IMR-90 (cell line): ENCODE results near the gene PTPN4. TPM values are rescaled to one million over a fixed set of nuclear protein-coding genes. Genes with fewer than 3 reads are reported as not detected.

ENCODE experiments used
- ATAC-seq: fragments of 200-7000 bp; cut with Tn5 transposase; 2 replicates; pipeline ENCODE4 v1.9.1; 2020; ENCODE audit warnings: low read depth, mild to moderate bottlenecking, moderate library complexity
- BruUV-seq: library from RNA; stranded (reverse); fragments of 400-500 nt; replicated peaks from 2 replicates; lab custom pipeline; 2021; lab: Mats Ljungman, UMichigan
- CTCF ChIA-PET: fragments of 300-600 bp; formaldehyde crosslinking; extraction: SDS; loops from one replicate; lab custom pipeline; 2021; ENCODE audit warnings: antibody characterized with exemption; lab: Yijun Ruan, JAX
- POLR2A ChIA-PET: fragments of 300-600 bp; sonication (Branson Sonifier 250); formaldehyde crosslinking; loops from one replicate; lab custom pipeline; 2022; ENCODE audit warnings: antibody characterized with exemption; ENCODE audit not compliant: unreplicated experiment; lab: Charles Lee
- DNase-seq: peaks from one replicate; pipeline ENCODE4 v3.0.0; 2013
- H2AFZ ChIP-seq: replicated peaks from 2 replicates; pipeline ENCODE3; 2013; ENCODE audit warnings: low read length, mild to moderate bottlenecking; ENCODE audit not compliant: poor library complexity
- H2AK5ac ChIP-seq: 2 replicates; pipeline ENCODE4 v1.6.1; 2013; ENCODE audit warnings: low read depth, low read length, inconsistent platforms
- H2AK9ac ChIP-seq: replicated peaks from 2 replicates; pipeline ENCODE3; 2013; ENCODE audit warnings: mild to moderate bottlenecking, low read depth, low read length, moderate library complexity; ENCODE audit not compliant: poor library complexity
- H2BK120ac ChIP-seq: 2 replicates; pipeline ENCODE4 v1.6.1; 2013; ENCODE audit warnings: low read depth, low read length, inconsistent platforms
- H2BK15ac ChIP-seq: 3 replicates; pipeline ENCODE4 v1.6.1; 2013; ENCODE audit warnings: low read depth, low read length, inconsistent platforms
- H2BK20ac ChIP-seq: 2 replicates; pipeline ENCODE4 v1.6.1; 2013; ENCODE audit warnings: low read depth, mild to moderate bottlenecking, inconsistent platforms, low read length, moderate library complexity
- H2BK5ac ChIP-seq: 2 replicates; pipeline ENCODE4 v1.6.1; 2013; ENCODE audit warnings: mild to moderate bottlenecking, low read depth, low read length, inconsistent platforms; ENCODE audit not compliant: poor library complexity, severe bottlenecking
- H3K14ac ChIP-seq: replicated peaks from 2 replicates; pipeline ENCODE4 v1.6.1; 2013; ENCODE audit warnings: low read depth, low read length, inconsistent platforms
- H3K18ac ChIP-seq: 2 replicates; pipeline ENCODE4 v1.6.1; 2013; ENCODE audit warnings: low read depth, low read length, control low read depth
- H3K23ac ChIP-seq: 2 replicates; pipeline ENCODE4 v1.6.1; 2013; ENCODE audit warnings: low read depth, low read length, inconsistent platforms
- H3K27ac ChIP-seq: 2 replicates; pipeline ENCODE4 v1.5.1; 2013; ENCODE audit warnings: mild to moderate bottlenecking, control low read depth, low read length; ENCODE audit not compliant: insufficient read depth
- H3K27me3 ChIP-seq: 2 replicates; pipeline ENCODE4 v1.6.1; 2013; ENCODE audit warnings: low read length; ENCODE audit not compliant: control insufficient read depth, insufficient read depth
- H3K36me3 ChIP-seq: 2 replicates; pipeline ENCODE4 v1.6.1; 2013; ENCODE audit warnings: low read length, mixed read lengths; ENCODE audit not compliant: control insufficient read depth, insufficient read depth
- H3K4ac ChIP-seq: 2 replicates; pipeline ENCODE4 v1.6.1; 2013; ENCODE audit warnings: low read depth, low read length, inconsistent platforms
- H3K4me1 ChIP-seq: 2 replicates; pipeline ENCODE4 v1.6.1; 2013; ENCODE audit warnings: low read length, mixed read lengths; ENCODE audit not compliant: control insufficient read depth, insufficient read depth
- H3K4me2 ChIP-seq: 2 replicates; pipeline ENCODE4 v1.6.1; 2013; ENCODE audit warnings: low read depth, mild to moderate bottlenecking, control low read depth, low read length, moderate library complexity
- H3K4me3 ChIP-seq: 2 replicates; pipeline ENCODE4 v1.5.1; 2013; ENCODE audit warnings: low read depth, mild to moderate bottlenecking, control low read depth, low read length, moderate library complexity; ENCODE audit not compliant: insufficient read depth
- H3K56ac ChIP-seq: 2 replicates; pipeline ENCODE4 v1.6.1; 2013; ENCODE audit warnings: low read length, inconsistent platforms; ENCODE audit not compliant: insufficient read depth; ENCODE audit errors: extremely low read depth
- H3K79me1 ChIP-seq, 2 experiments: 2 replicates each; pipeline ENCODE4 v1.6.1; 2013; ENCODE audit warnings: low read length in 2 of 2, inconsistent platforms in 1 of 2, low read depth in 1 of 2
- H3K9ac ChIP-seq: 2 replicates; pipeline ENCODE4 v1.6.1; 2013; ENCODE audit warnings: low read depth, low read length, control low read depth
- H3K9me1 ChIP-seq: 2 replicates; pipeline ENCODE4 v1.6.1; 2013; ENCODE audit warnings: low read length, inconsistent platforms; ENCODE audit not compliant: insufficient read depth
- H3K9me3 ChIP-seq: 2 replicates; pipeline ENCODE4 v1.6.1; 2013; ENCODE audit warnings: low read length; ENCODE audit not compliant: control insufficient read depth, insufficient read depth
- H4K20me1 ChIP-seq: 2 replicates; pipeline ENCODE4 v1.6.1; 2013; ENCODE audit warnings: low read length, inconsistent platforms; ENCODE audit not compliant: insufficient read depth
- H4K5ac ChIP-seq: 2 replicates; pipeline ENCODE4 v1.6.1; 2013; ENCODE audit warnings: mild to moderate bottlenecking, low read depth, low read length, control low read depth
- H4K8ac ChIP-seq, 2 experiments: 2 replicates each; pipeline ENCODE4 v1.6.1; 2013; ENCODE audit warnings: low read depth in 2 of 2, low read length in 2 of 2, control low read depth in 1 of 2, inconsistent platforms in 1 of 2
- H4K91ac ChIP-seq: 2 replicates; pipeline ENCODE4 v1.6.1; 2013; ENCODE audit warnings: low read depth, low read length, inconsistent platforms; ENCODE audit not compliant: insufficient read depth
- BHLHE40 ChIP-seq: fragments of 150-350 bp; IDR thresholded peaks from 2 replicates; pipeline ENCODE4 v1.6.1; 2016; ENCODE audit warnings: mild to moderate bottlenecking, low read depth, low read length
- CEBPB ChIP-seq: IDR thresholded peaks from 2 replicates; pipeline ENCODE4 v1.6.1; 2012; ENCODE audit warnings: low read depth, low read length, improper control_type of control experiment
- CHD1 ChIP-seq: IDR thresholded peaks from 2 replicates; pipeline ENCODE4 v1.6.1; 2012; ENCODE audit warnings: low read depth, low read length, improper control_type of control experiment
- FOS ChIP-seq: fragments of 150-350 bp; IDR thresholded peaks from 2 replicates; pipeline ENCODE4 v1.6.1; 2016; ENCODE audit warnings: low read depth, low read length
- MAZ ChIP-seq: IDR thresholded peaks from 2 replicates; pipeline ENCODE4 v1.6.1; 2012; ENCODE audit warnings: low read depth, mild to moderate bottlenecking, low read length, improper control_type of control experiment, moderate library complexity, borderline replicate concordance
- MXI1 ChIP-seq: IDR thresholded peaks from 2 replicates; pipeline ENCODE4 v1.6.1; 2012; ENCODE audit warnings: low read depth, mild to moderate bottlenecking, low read length, moderate library complexity, borderline replicate concordance
- NFE2L2 ChIP-seq: fragments of 150-350 bp; IDR thresholded peaks from 2 replicates; pipeline ENCODE4 v1.6.1; 2016; ENCODE audit warnings: low read depth, mild to moderate bottlenecking, low read length
- RAD21 ChIP-seq: IDR thresholded peaks from 2 replicates; pipeline ENCODE4 v1.6.1; 2012; ENCODE audit warnings: low read length, improper control_type of control experiment
- RCOR1 ChIP-seq: IDR thresholded peaks from 2 replicates; pipeline ENCODE4 v1.6.1; 2012; ENCODE audit warnings: mild to moderate bottlenecking, low read length, improper control_type of control experiment; ENCODE audit not compliant: insufficient replicate concordance
- RFX5 ChIP-seq: IDR thresholded peaks from 2 replicates; pipeline ENCODE4 v1.8.0; 2012; ENCODE audit warnings: low read depth, mild to moderate bottlenecking, low read length, moderate library complexity
- SMC3 ChIP-seq: fragments of 150-350 bp; IDR thresholded peaks from 2 replicates; pipeline ENCODE4 v1.6.1; 2016; ENCODE audit warnings: low read depth, mild to moderate bottlenecking, antibody characterized with exemption, low read length, moderate library complexity
- whole genome bisulfite sequencing, 2 experiments: methylation state at CpG; one replicate each; pipeline versions ENCODE4 v1.1.5 to v1.1.7; 2013; ENCODE audit warnings: missing lambda C conversion rate in 2 of 2; ENCODE audit not compliant: insufficient read length in 1 of 2; ENCODE audit errors: extremely low coverage in 2 of 2; 5-methylcytosine and 5-hydroxymethylcytosine counted together
- dilution Hi-C: fragments of 300-500 bp; cut with HindIII; formaldehyde crosslinking; loops from one replicate; pipeline ENCODE4 v1.14.3; 2018; ENCODE audit warnings: low sequenced_read_pairs; ENCODE audit not compliant: unreplicated experiment
- in situ Hi-C: fragments of 300-500 bp; cut with MboI; formaldehyde crosslinking; loops from 3 replicates; pipeline ENCODE4 v1.14.3; 2019; ENCODE audit warnings: low sequenced_read_pairs, inconsistent platforms, mixed read lengths
- intact Hi-C: fragments of 100-400 bp; cut with micrococcal nuclease; formaldehyde crosslinking; loops from 2 replicates; pipeline ENCODE4 v1.10.0; 2022
- polyA plus RNA-seq, 3 experiments: library from polyadenylated mRNA; depleted of rRNA; stranded (reverse); fragments of >200 nt; gene quantifications; 2 replicates each; pipeline ENCODE4 v1.2.3, GENCODE V29; 2012; ENCODE audit warnings: low replicate concordance in 1 of 3
- total RNA-seq: library from RNA; depleted of rRNA; stranded (reverse); fragments of >200 nt; gene quantifications from 2 replicates; pipeline ENCODE4 v1.2.3, GENCODE V29; 2012
- TF ChIP-seq, protein P1 (sequence below): fragments of 150-350 bp; IDR thresholded peaks from 2 replicates; pipeline ENCODE4 v1.6.1; 2016; ENCODE audit warnings: low read depth, mild to moderate bottlenecking, low read length, moderate library complexity, borderline replicate concordance
- TF ChIP-seq, protein P2 (sequence below): conservative IDR thresholded peaks from 2 replicates; pipeline ENCODE4 v1.5.1; 2012; ENCODE audit warnings: mild to moderate bottlenecking, low read depth, low read length, improper control_type of control experiment
- TF ChIP-seq, protein P3 (sequence below): fragments of 150-350 bp; IDR thresholded peaks from 2 replicates; pipeline ENCODE4 v1.6.1; 2017; ENCODE audit warnings: mild to moderate bottlenecking, antibody characterized with exemption, low read length, low read depth

PTPN4 gene
- total and polyA plus RNA-seq, 2 of the 4 experiments (the other 2 are of a cell fraction), result 2.9 to 19.2 TPM

- no peaks in the 10 kb centered on the region for H3K27me3 ChIP-seq
- no peaks in the 10 kb centered on the region for H3K4me1 ChIP-seq
- no peak overlapping the region for H3K23ac ChIP-seq
- H3K9me1 ChIP-seq, result no peaks in the 10 kb centered on the region
- no peaks in the 10 kb centered on the region for H3K79me1 ChIP-seq
- no CpG with 5 or more reads among the region's 5 CpGs for WGBS, 2 experiments
- no peak overlapping the region for H2AK9ac ChIP-seq
- H3K4me2 ChIP-seq, result no peak overlapping the region
- H3K4ac ChIP-seq, result no peak overlapping the region
- no peak for ATAC-seq
- H2AK5ac ChIP-seq, result no peak overlapping the region
- H2AFZ ChIP-seq, result no peak overlapping the region
- TF ChIP-seq BHLHE40, result no peak
- TF ChIP-seq MXI1, result no peak
- TF ChIP-seq NFE2L2, result no peak
- TF ChIP-seq, protein P1, sequence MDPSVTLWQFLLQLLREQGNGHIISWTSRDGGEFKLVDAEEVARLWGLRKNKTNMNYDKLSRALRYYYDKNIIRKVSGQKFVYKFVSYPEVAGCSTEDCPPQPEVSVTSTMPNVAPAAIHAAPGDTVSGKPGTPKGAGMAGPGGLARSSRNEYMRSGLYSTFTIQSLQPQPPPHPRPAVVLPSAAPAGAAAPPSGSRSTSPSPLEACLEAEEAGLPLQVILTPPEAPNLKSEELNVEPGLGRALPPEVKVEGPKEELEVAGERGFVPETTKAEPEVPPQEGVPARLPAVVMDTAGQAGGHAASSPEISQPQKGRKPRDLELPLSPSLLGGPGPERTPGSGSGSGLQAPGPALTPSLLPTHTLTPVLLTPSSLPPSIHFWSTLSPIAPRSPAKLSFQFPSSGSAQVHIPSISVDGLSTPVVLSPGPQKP, result no peak
- no peak for TF ChIP-seq FOS
- TF ChIP-seq, protein P2, sequence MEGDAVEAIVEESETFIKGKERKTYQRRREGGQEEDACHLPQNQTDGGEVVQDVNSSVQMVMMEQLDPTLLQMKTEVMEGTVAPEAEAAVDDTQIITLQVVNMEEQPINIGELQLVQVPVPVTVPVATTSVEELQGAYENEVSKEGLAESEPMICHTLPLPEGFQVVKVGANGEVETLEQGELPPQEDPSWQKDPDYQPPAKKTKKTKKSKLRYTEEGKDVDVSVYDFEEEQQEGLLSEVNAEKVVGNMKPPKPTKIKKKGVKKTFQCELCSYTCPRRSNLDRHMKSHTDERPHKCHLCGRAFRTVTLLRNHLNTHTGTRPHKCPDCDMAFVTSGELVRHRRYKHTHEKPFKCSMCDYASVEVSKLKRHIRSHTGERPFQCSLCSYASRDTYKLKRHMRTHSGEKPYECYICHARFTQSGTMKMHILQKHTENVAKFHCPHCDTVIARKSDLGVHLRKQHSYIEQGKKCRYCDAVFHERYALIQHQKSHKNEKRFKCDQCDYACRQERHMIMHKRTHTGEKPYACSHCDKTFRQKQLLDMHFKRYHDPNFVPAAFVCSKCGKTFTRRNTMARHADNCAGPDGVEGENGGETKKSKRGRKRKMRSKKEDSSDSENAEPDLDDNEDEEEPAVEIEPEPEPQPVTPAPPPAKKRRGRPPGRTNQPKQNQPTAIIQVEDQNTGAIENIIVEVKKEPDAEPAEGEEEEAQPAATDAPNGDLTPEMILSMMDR, result no peak
- no peak for TF ChIP-seq RFX5
- no peak for TF ChIP-seq CEBPB
- no peak for TF ChIP-seq RAD21
- TF ChIP-seq CHD1, result no peak
- TF ChIP-seq, protein P3, sequence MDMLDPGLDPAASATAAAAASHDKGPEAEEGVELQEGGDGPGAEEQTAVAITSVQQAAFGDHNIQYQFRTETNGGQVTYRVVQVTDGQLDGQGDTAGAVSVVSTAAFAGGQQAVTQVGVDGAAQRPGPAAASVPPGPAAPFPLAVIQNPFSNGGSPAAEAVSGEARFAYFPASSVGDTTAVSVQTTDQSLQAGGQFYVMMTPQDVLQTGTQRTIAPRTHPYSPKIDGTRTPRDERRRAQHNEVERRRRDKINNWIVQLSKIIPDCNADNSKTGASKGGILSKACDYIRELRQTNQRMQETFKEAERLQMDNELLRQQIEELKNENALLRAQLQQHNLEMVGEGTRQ, result no peak
- TF ChIP-seq RCOR1, result no peak
- no peak for TF ChIP-seq MAZ
- TF ChIP-seq SMC3, result no peak
- no peak overlapping the region for H3K56ac ChIP-seq
- no peak overlapping the region for H3K18ac ChIP-seq
- H4K5ac ChIP-seq, result no peak overlapping the region
- H3K4me3 ChIP-seq, result no peak overlapping the region
- no peak overlapping the region for H3K14ac ChIP-seq
- ChIA-PET POLR2A (no interaction called here), CTCF (no interaction called here)
- intact Hi-C loops, result no loop called here
- no peak overlapping the region for H3K27ac ChIP-seq
- no peak overlapping the region for H2BK15ac ChIP-seq
- H2BK5ac ChIP-seq, result no peak overlapping the region
- DNase-seq, result no peak
- H3K9me3 ChIP-seq, result no peaks in the 10 kb centered on the region; the same call in 1 of the 2 replicates
- H4K8ac ChIP-seq, result no peak overlapping the region
- no peak overlapping the region for H2BK120ac ChIP-seq
- no peak overlapping the region for H2BK20ac ChIP-seq
- dilution Hi-C loops, result no loop called here
- H4K20me1 ChIP-seq, result no peaks in the 10 kb centered on the region; the same call in 1 of the 2 replicates
- H3K9ac ChIP-seq, result no peak overlapping the region
- H4K91ac ChIP-seq, result no peak overlapping the region
- peaks cover 6% of the 10 kb centered on the region; the same call in 1 of the 2 replicates for H3K36me3 ChIP-seq
- in situ Hi-C loops, result no loop called here
- no TSS peak for BruUV-seq
Observed at GRCh38 chr2:119897736-119898395, 138.1 kb downstream of the PTPN4 start.
